SK-N-SH (cell line): ENCODE measurements around the gene PNKD. TPM values are rescaled to one million over a fixed set of nuclear protein-coding genes. Genes with fewer than 3 reads are reported as not detected.

Experiments used
- CTCF ChIA-PET: fragments of 300-600, 350-600 bp; formaldehyde crosslinking; extraction: SDS; loops from one replicate; lab custom pipeline; 2021; lab: Yijun Ruan, JAX
- POLR2A ChIA-PET: fragments of 350-600 bp; sonication (Branson Sonifier 250); formaldehyde crosslinking; extraction: SDS; loops from one replicate; lab custom pipeline; 2020; ENCODE audit warnings: antibody characterized with exemption, inconsistent platforms; lab: Yijun Ruan, JAX
- DNase-seq: peaks from one replicate; pipeline ENCODE4 v3.0.0; 2012
- H2AFZ ChIP-seq: fragments of 200-600 bp; sonication (generic); 2 replicates; pipeline ENCODE4 v1.8.1; 2016; ENCODE audit warnings: antibody characterized with exemption, mild to moderate bottlenecking, low read depth
- H3F3A ChIP-seq: fragments of 200-600 bp; sonication (generic); replicated peaks from 2 replicates; pipeline ENCODE3; 2016; ENCODE audit warnings: antibody characterized with exemption, mild to moderate bottlenecking; ENCODE audit not compliant: insufficient read depth
- H3K27ac ChIP-seq, 2 experiments: fragments of 200-500 bp in 1 of 2; fragments of 200-600 bp in 1 of 2; sonication (Bioruptor generic) in 1 of 2; sonication (generic), shearing (Covaris generic) in 1 of 2; 2 replicates each; pipeline versions ENCODE4 v1.5.1 to v1.6.1; 2014 to 2016; ENCODE audit warnings: low read depth in 2 of 2, inconsistent platforms in 1 of 2, low read length in 1 of 2, mild to moderate bottlenecking in 1 of 2, mixed read lengths in 1 of 2
- H3K27me3 ChIP-seq: fragments of 200-600 bp; sonication (generic), shearing (Covaris generic); 2 replicates; pipeline ENCODE4 v1.6.1; 2016; ENCODE audit warnings: mixed run types; ENCODE audit not compliant: insufficient read depth
- H3K36me3 ChIP-seq, 2 experiments: fragments of 200-500 bp in 1 of 2; fragments of 200-600 bp in 1 of 2; sonication (Bioruptor generic) in 1 of 2; sonication (generic) in 1 of 2; replicated peaks in 1 of 2; 2 replicates each; pipeline versions ENCODE3 to v1.5.1; 2014 to 2016; ENCODE audit warnings: low read length in 1 of 2, mild to moderate bottlenecking in 1 of 2; ENCODE audit not compliant: insufficient read depth in 2 of 2, control insufficient read depth in 1 of 2
- H3K4me1 ChIP-seq, 2 experiments: fragments of 200-500 bp in 1 of 2; fragments of 200-600 bp in 1 of 2; sonication (Bioruptor generic) in 1 of 2; sonication (generic), shearing (Covaris generic) in 1 of 2; 2 replicates each; pipeline versions ENCODE4 v1.5.1 to v1.6.1; 2014 to 2016; ENCODE audit warnings: low read depth in 1 of 2, low read length in 1 of 2, mixed run types in 1 of 2; ENCODE audit not compliant: insufficient read depth in 2 of 2, control insufficient read depth in 1 of 2
- H3K4me2 ChIP-seq: fragments of 200-600 bp; sonication (generic), shearing (Covaris generic); 2 replicates; pipeline ENCODE4 v1.6.1; 2017; ENCODE audit warnings: mixed run types
- H3K4me3 ChIP-seq, 2 experiments: fragments of 200-500 bp in 1 of 2; fragments of 200-600 bp in 1 of 2; sonication (Bioruptor generic) in 1 of 2; sonication (generic), shearing (Covaris generic) in 1 of 2; 2 replicates each; pipeline versions ENCODE4 v1.5.1 to v1.8.1; 2014 to 2016; ENCODE audit warnings: low read depth in 2 of 2, inconsistent platforms in 1 of 2, low read length in 1 of 2, mild to moderate bottlenecking in 1 of 2, mixed read lengths in 1 of 2, moderate library complexity in 1 of 2
- H3K79me2 ChIP-seq: fragments of 200-600 bp; sonication (generic); 2 replicates; pipeline ENCODE4 v1.8.1; 2017; ENCODE audit warnings: mild to moderate bottlenecking; ENCODE audit not compliant: insufficient read depth
- H3K9ac ChIP-seq: fragments of 200-600 bp; sonication (generic); 2 replicates; pipeline ENCODE4 v1.6.1; 2017; ENCODE audit warnings: mixed run types
- H3K9me2 ChIP-seq: fragments of 200-600 bp; sonication (generic); 2 replicates; pipeline ENCODE4 v1.6.1; 2017; ENCODE audit warnings: mixed run types
- H3K9me3 ChIP-seq: fragments of 200-600 bp; sonication (generic); 2 replicates; pipeline ENCODE4 v1.6.1; 2017; ENCODE audit warnings: mixed run types, mild to moderate bottlenecking, moderate library complexity
- H4K20me1 ChIP-seq: fragments of 200-600 bp; sonication (generic); 2 replicates; pipeline ENCODE4 v1.6.1; 2017; ENCODE audit warnings: mild to moderate bottlenecking, mixed run types; ENCODE audit not compliant: insufficient read depth
- CHD2 ChIP-seq: fragments of 150-350 bp; IDR thresholded peaks from 2 replicates; pipeline ENCODE4 v1.6.1; 2018; ENCODE audit warnings: low read length; ENCODE audit not compliant: partially characterized antibody
- EZH2phosphoT487 ChIP-seq: fragments of 200-600 bp; sonication (generic); IDR thresholded peaks from 2 replicates; pipeline ENCODE4 v1.6.1; 2017; ENCODE audit warnings: low read depth, mixed run types, mild to moderate bottlenecking, antibody characterized with exemption, moderate library complexity, borderline replicate concordance
- FOSL2 ChIP-seq: IDR thresholded peaks from 2 replicates; pipeline ENCODE4 v1.4.0; 2012; ENCODE audit warnings: low read depth, mild to moderate bottlenecking, moderate library complexity, borderline replicate concordance
- FOXJ3 ChIP-seq: sonication (generic); formaldehyde crosslinking; IDR thresholded peaks from 2 replicates; pipeline ENCODE4 v1.5.1; 2020; ENCODE audit warnings: mild to moderate bottlenecking, missing genetic modification reagents
- GABPA ChIP-seq: IDR thresholded peaks from 2 replicates; pipeline ENCODE4 v1.4.0; 2012; ENCODE audit warnings: low read depth, mild to moderate bottlenecking
- JUND ChIP-seq: IDR thresholded peaks from 2 replicates; pipeline ENCODE4 v1.4.0; 2012
- MAX ChIP-seq: IDR thresholded peaks from 2 replicates; pipeline ENCODE4 v1.4.0; 2012; ENCODE audit warnings: low read depth
- MXI1 ChIP-seq: IDR thresholded peaks from 2 replicates; pipeline ENCODE4 v1.6.1; 2012; ENCODE audit warnings: mild to moderate bottlenecking, low read depth, low read length, improper control_type of control experiment
- NFIC ChIP-seq: IDR thresholded peaks from 2 replicates; pipeline ENCODE4 v1.4.0; 2012; ENCODE audit warnings: borderline replicate concordance
- NRF1 ChIP-seq: IDR thresholded peaks from 2 replicates; pipeline ENCODE4 v1.6.1; 2012; ENCODE audit warnings: low read depth, mild to moderate bottlenecking, low read length
- POLR2AphosphoS5 ChIP-seq: IDR thresholded peaks from 2 replicates; pipeline ENCODE4 v1.6.1; 2012; ENCODE audit warnings: low read depth, low read length
- RAD21 ChIP-seq: IDR thresholded peaks from 2 replicates; pipeline ENCODE4 v1.6.1; 2012; ENCODE audit warnings: mild to moderate bottlenecking, low read length
- RCOR1 ChIP-seq: fragments of 150-350 bp; IDR thresholded peaks from 2 replicates; pipeline ENCODE4 v1.6.1; 2017; ENCODE audit warnings: antibody characterized with exemption, low read length
- RFX5 ChIP-seq: IDR thresholded peaks from 2 replicates; pipeline ENCODE4 v1.6.1; 2012; ENCODE audit warnings: mild to moderate bottlenecking, improper control_type of control experiment, low read length
- SIN3A ChIP-seq: IDR thresholded peaks from 2 replicates; pipeline ENCODE4 v1.6.1; 2012; ENCODE audit warnings: low read depth, mild to moderate bottlenecking, low read length, moderate library complexity, borderline replicate concordance
- TAF1 ChIP-seq: IDR thresholded peaks from 2 replicates; pipeline ENCODE4 v1.6.1; 2012; ENCODE audit warnings: low read depth, mild to moderate bottlenecking, low read length, moderate library complexity, borderline replicate concordance
- TEAD4 ChIP-seq: IDR thresholded peaks from 2 replicates; pipeline ENCODE4 v1.4.0; 2012; ENCODE audit warnings: mild to moderate bottlenecking, borderline replicate concordance; ENCODE audit not compliant: insufficient read depth
- WGBS: methylation state at CpG from one replicate; pipeline ENCODE4 v1.1.6; 2017; ENCODE audit warnings: low lambda C conversion rate; 5-methylcytosine and 5-hydroxymethylcytosine counted together
- polyA plus RNA-seq, 3 experiments: library from polyadenylated mRNA; depleted of rRNA; stranded (reverse); fragments of >200 nt; gene quantifications; 2 replicates each; pipeline ENCODE4 v1.2.3, GENCODE V29; 2012
- TF ChIP-seq, protein P1 (sequence below): IDR thresholded peaks from 2 replicates; pipeline ENCODE4; 2012
- TF ChIP-seq, protein P2 (sequence below): fragments of 200-600 bp; sonication (generic); IDR thresholded peaks from 2 replicates; pipeline ENCODE4 v1.6.1; 2017; ENCODE audit warnings: antibody characterized with exemption, mild to moderate bottlenecking, moderate library complexity
- TF ChIP-seq, protein P3 (sequence below): IDR thresholded peaks from 2 replicates; pipeline ENCODE4 v1.4.0; 2012; ENCODE audit warnings: low read depth, borderline replicate concordance
- TF ChIP-seq, protein P4 (sequence below): fragments of 150-350 bp; IDR thresholded peaks from 2 replicates; pipeline ENCODE4 v1.6.1; 2016; ENCODE audit warnings: mild to moderate bottlenecking, low read depth, low read length
- TF ChIP-seq, protein P5 (sequence below): IDR thresholded peaks from 2 replicates; pipeline ENCODE4 v1.4.0; 2012; ENCODE audit warnings: low read depth, borderline replicate concordance

The PNKD gene
- 92.2 and 101 TPM in 2 replicates for polyA plus RNA-seq (2012; rRNA removed)
- 56.7 and 75.3 TPM in 2 replicates for polyA plus RNA-seq (2012; cell fraction: cytosol; rRNA removed)
- 57.8 and 74.7 TPM in 2 replicates for polyA plus RNA-seq (2012; cell fraction: nucleus; rRNA removed)

GRCh38 chr2:218269900-218270720 lies at the start of gene PNKD, which contains the start of gene AAMP:
PNKD (plus strand) TSS chr2:218270519; CDS start chr2:218270536, 17 bp downstream.
AAMP (minus strand) TSS chr2:218270137; CDS start chr2:218270086, 51 bp downstream.
- H3K79me2 ChIP-seq: peaks cover 51% of the 10 kb centered on the region
- H3K27ac ChIP-seq: peak within 1 kb of the TSS; percentile 86 to 88; a peak in 3 of 4 replicates
- POLR2A ChIA-PET: interaction anchor here (0.7 to 1.3 kb wide), 3 partner anchors 8 to 126 kb away, joined by 3 to 4 read pairs (median 3); partner anchors contain the start of gene GPBAR1
- WGBS: 1% methylated on average over 16 of the region's 64 CpGs
- peak; percentile 99 for DNase-seq
- H3F3A ChIP-seq: no peaks in the 10 kb centered on the region
- no peaks in the 10 kb centered on the region for H3K9me2 ChIP-seq
- CTCF ChIA-PET: interaction anchor here (1.0 to 5.7 kb wide), 8 partner anchors 15 to 131 kb away, joined by 3 to 47 read pairs (median 4); partner anchors contain the start of gene CATIP
- peak within 1 kb of the TSS; percentile 86 for H3K9ac ChIP-seq
- H3K4me3 ChIP-seq: peak within 1 kb of the TSS; percentile 85 to 98
- H3K4me2 ChIP-seq: peak within 1 kb of the TSS; percentile 100
- H2AFZ ChIP-seq: peak within 1 kb of the TSS; percentile 73; the same call in 1 of the 2 replicates
- no peaks in the 10 kb centered on the region for H3K9me3 ChIP-seq
- H3K4me1 ChIP-seq: peaks cover 14 to 19% of the 10 kb centered on the region in 2 experiments; a peak in 1 of 4 replicates
- H4K20me1 ChIP-seq: peaks cover 6% of the 10 kb centered on the region; the same call in 1 of the 2 replicates
- H3K27me3 ChIP-seq: no peaks in the 10 kb centered on the region
- H3K36me3 ChIP-seq: peaks cover 28 to 40% of the 10 kb centered on the region in 2 experiments
- TF ChIP-seq JUND (no peak), RCOR1 (no peak), FOXJ3 (CRISPR knock-in tag) (no peak), TEAD4 (no peak), NFIC (peak; percentile 13; the same call in 1 of the 2 replicates), MAX (peak; percentile 57), RFX5 (no peak), FOSL2 (no peak), TAF1 (peak; percentile 74), GABPA (peak; percentile 82), SIN3A (peak; percentile 49; the same call in 1 of the 2 replicates), EZH2phosphoT487 (no peak), RAD21 (peak; percentile 29), CHD2 (peak; percentile 87), NRF1 (peak; percentile 61), POLR2AphosphoS5 (peak; percentile 74), MXI1 (peak; percentile 75; the same call in 1 of the 2 replicates)
- TF ChIP-seq, protein P1, sequence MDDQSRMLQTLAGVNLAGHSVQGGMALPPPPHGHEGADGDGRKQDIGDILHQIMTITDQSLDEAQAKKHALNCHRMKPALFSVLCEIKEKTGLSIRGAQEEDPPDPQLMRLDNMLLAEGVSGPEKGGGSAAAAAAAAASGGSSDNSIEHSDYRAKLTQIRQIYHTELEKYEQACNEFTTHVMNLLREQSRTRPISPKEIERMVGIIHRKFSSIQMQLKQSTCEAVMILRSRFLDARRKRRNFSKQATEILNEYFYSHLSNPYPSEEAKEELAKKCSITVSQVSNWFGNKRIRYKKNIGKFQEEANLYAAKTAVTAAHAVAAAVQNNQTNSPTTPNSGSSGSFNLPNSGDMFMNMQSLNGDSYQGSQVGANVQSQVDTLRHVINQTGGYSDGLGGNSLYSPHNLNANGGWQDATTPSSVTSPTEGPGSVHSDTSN: peak; percentile 100
- TF ChIP-seq, protein P2, sequence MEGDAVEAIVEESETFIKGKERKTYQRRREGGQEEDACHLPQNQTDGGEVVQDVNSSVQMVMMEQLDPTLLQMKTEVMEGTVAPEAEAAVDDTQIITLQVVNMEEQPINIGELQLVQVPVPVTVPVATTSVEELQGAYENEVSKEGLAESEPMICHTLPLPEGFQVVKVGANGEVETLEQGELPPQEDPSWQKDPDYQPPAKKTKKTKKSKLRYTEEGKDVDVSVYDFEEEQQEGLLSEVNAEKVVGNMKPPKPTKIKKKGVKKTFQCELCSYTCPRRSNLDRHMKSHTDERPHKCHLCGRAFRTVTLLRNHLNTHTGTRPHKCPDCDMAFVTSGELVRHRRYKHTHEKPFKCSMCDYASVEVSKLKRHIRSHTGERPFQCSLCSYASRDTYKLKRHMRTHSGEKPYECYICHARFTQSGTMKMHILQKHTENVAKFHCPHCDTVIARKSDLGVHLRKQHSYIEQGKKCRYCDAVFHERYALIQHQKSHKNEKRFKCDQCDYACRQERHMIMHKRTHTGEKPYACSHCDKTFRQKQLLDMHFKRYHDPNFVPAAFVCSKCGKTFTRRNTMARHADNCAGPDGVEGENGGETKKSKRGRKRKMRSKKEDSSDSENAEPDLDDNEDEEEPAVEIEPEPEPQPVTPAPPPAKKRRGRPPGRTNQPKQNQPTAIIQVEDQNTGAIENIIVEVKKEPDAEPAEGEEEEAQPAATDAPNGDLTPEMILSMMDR: 0 out of 2 replicates have a peak, but pooled peaks have one; percentile 8
- TF ChIP-seq, protein P3, sequence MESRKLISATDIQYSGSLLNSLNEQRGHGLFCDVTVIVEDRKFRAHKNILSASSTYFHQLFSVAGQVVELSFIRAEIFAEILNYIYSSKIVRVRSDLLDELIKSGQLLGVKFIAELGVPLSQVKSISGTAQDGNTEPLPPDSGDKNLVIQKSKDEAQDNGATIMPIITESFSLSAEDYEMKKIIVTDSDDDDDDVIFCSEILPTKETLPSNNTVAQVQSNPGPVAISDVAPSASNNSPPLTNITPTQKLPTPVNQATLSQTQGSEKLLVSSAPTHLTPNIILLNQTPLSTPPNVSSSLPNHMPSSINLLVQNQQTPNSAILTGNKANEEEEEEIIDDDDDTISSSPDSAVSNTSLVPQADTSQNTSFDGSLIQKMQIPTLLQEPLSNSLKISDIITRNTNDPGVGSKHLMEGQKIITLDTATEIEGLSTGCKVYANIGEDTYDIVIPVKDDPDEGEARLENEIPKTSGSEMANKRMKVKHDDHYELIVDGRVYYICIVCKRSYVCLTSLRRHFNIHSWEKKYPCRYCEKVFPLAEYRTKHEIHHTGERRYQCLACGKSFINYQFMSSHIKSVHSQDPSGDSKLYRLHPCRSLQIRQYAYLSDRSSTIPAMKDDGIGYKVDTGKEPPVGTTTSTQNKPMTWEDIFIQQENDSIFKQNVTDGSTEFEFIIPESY: no peak
- TF ChIP-seq, protein P4, sequence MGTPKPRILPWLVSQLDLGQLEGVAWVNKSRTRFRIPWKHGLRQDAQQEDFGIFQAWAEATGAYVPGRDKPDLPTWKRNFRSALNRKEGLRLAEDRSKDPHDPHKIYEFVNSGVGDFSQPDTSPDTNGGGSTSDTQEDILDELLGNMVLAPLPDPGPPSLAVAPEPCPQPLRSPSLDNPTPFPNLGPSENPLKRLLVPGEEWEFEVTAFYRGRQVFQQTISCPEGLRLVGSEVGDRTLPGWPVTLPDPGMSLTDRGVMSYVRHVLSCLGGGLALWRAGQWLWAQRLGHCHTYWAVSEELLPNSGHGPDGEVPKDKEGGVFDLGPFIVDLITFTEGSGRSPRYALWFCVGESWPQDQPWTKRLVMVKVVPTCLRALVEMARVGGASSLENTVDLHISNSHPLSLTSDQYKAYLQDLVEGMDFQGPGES: peak; percentile 85
- TF ChIP-seq, protein P5, sequence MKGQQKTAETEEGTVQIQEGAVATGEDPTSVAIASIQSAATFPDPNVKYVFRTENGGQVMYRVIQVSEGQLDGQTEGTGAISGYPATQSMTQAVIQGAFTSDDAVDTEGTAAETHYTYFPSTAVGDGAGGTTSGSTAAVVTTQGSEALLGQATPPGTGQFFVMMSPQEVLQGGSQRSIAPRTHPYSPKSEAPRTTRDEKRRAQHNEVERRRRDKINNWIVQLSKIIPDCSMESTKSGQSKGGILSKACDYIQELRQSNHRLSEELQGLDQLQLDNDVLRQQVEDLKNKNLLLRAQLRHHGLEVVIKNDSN: no peak
